ENCODE measurements around the gene SLC39A12.

SLC39A12 gene

GRCh38 chr10:17984056-17984455, 32.3 kb downstream of the SLC39A12 start:
- H3K4me3 ChIP-seq (replicated peaks; ENCODE audit: low read depth, low read length), result no peak overlapping the region
- DNase-seq (ENCODE audit: low read depth), result peak; percentile 37
- no peak for TF ChIP-seq CTCF (IDR thresholded peaks at IDR 0.05; ENCODE audit: low read length, missing control alignments)

DNA sequence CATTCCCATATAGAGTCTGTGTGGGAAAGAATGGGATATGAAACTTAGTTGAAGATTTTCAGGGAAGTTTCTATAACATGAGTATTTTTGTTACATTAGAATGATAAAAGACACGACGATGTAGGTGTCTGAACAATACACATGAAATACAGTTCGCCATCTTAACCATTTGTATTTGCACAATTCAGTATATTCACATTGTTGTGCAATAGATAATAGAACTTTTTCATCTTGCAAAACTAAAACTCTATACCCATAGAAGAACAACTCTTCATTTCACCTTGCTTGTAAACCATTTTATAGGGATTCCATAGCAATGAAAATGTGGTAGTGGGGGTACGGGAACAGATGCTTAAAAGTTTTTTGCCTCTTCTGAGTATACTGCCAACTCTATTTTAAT, 32.8 kb downstream of the SLC39A12 start:
- no peak for TF ChIP-seq CTCF (IDR thresholded peaks at IDR 0.05; ENCODE audit: low read length, missing control alignments)
- H3K4me3 ChIP-seq (replicated peaks; ENCODE audit: low read depth, low read length), result no peak overlapping the region
- DNase-seq (ENCODE audit: low read depth), result no peak

- no peak overlapping the region for H3K4me3 ChIP-seq (replicated peaks; ENCODE audit: low read depth, low read length)
- peak; percentile 63 for DNase-seq (ENCODE audit: low read depth)
- no peak for TF ChIP-seq CTCF (IDR thresholded peaks at IDR 0.05; ENCODE audit: low read length, missing control alignments)
Measured at GRCh38 chr10:17989908-17990767, 38.4 kb downstream of the SLC39A12 start.

DNA sequence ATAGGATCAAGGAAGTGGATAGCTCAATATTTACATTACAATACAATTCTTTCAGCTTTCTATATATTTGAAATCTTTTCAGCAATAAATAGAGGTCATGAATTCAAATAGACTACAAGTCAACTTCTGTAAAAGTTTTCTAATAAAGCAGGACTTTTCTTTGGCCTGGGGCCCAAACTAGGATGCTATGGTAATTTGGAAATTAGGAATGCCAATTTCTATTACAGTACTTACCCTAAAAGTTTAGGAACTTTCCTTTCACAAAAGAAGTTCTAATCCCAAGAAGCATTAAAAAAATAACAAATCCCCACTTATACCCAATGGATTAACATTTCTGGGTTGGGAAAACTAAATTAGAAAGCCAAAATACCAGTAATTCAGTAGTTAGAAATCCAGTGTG, 40.5 kb downstream of the SLC39A12 start:
- no peak overlapping the region for H3K4me3 ChIP-seq (replicated peaks; ENCODE audit: low read depth, low read length)
- no peak for TF ChIP-seq CTCF (IDR thresholded peaks at IDR 0.05; ENCODE audit: low read length, missing control alignments)
- DNase-seq (ENCODE audit: low read depth), result no peak

DNA sequence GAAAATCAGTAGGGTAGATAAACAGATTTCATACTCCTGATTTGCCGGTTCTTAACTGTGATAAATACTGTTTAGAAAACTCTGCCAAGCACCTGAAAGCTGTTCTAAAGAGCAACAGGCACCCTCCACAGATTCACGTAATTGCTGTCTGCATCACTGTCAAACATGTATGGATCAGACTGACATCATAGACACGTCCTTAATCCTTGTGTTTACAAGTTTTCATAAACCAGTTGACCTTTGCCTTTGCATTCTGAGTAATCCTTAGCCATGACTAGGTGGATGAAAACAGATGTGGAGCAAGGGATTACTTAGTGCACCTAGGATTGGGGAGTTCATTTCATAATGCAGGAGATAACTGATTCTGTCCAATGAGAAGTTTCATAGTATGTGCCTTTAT, 41.6 kb downstream of the SLC39A12 start:
- no peak for DNase-seq (ENCODE audit: low read depth)
- TF ChIP-seq CTCF (IDR thresholded peaks at IDR 0.05; ENCODE audit: low read length, missing control alignments), result no peak
- no peak overlapping the region for H3K4me3 ChIP-seq (replicated peaks; ENCODE audit: low read depth, low read length)

DNA sequence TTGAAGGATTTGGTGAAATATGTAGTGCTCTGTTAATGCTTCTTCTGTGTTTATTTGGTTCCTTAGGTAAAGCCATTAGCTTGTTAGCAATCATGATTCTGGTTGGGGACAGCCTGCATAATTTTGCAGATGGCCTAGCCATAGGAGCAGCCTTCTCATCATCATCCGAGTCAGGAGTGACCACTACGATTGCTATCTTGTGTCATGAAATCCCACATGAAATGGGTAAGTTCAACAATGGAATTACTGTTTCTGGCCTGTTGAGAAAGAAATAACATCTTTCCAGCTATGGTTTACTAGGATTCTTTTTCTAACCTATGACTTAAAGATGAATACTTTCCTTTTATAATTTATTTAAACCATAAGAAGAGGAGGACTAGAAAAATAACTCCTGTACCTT, 48.9 kb downstream of the SLC39A12 start:
- TF ChIP-seq CTCF (IDR thresholded peaks at IDR 0.05; ENCODE audit: low read length, missing control alignments), result no peak
- no peak for DNase-seq (ENCODE audit: low read depth)
- no peak overlapping the region for H3K4me3 ChIP-seq (replicated peaks; ENCODE audit: low read depth, low read length)

DNA sequence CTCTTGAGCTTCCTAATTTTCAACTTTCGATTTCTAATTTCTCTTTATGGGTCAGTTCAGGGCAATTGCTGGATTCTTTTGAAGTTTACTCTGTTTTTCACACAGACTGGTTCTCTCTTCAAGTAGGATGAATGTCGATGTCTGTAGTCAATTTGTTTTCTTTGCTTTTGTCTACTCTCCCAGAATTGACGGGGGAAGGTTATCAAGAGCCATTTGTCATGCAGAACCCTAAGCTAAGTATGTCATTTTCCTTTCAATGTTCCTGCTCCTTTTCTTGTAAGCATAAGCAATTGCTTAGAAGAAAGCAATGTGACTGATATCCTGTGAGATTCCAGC, 53.7 kb downstream of the SLC39A12 start:
- H3K4me3 ChIP-seq (replicated peaks; ENCODE audit: low read depth, low read length), result peak overlapping the region; percentile 21
- no peak for TF ChIP-seq CTCF (IDR thresholded peaks at IDR 0.05; ENCODE audit: low read length, missing control alignments)
- no peak for DNase-seq (ENCODE audit: low read depth)
